Endometrial microvascular endothelial cells (primary cell): ENCODE data around the gene LGALS9B. TPM values are rescaled to one million over a fixed set of nuclear protein-coding genes. Genes with fewer than 3 reads are reported as not detected.
"Not testable (repeated sequence)": the region's sequence is repeated elsewhere in the genome, so short reads cannot be mapped to it uniquely, and the experiment has no call there.

Experiments used
- in situ Hi-C: cut with HindIII; loops from 2 replicates; pipeline ENCODE4 v1.10.0; 2017; ENCODE audit warnings: low sequenced_read_pairs, low pct_unique_long_range_greater_than_20kb; ENCODE audit errors: inconsistent ontology term
- total RNA-seq: library from RNA; depleted of rRNA; stranded (reverse); fragments of >200 nt; gene quantifications from one replicate; pipeline ENCODE4 v1.2.3, GENCODE V29; 2015; ENCODE audit errors: inconsistent ontology term

The LGALS9B gene
- not detected for total RNA-seq

GRCh38 chr17:20467447-20467846, at the start of gene LGALS9B:
TSS of gene LGALS9B (minus strand) at chr17:20467539. CDS start at chr17:20467470, 69 bp downstream.
- in situ Hi-C loops = not testable (repeated sequence)

- in situ Hi-C loops = not testable (repeated sequence)
These were observed 49.6 kb upstream of the LGALS9B start for GRCh38 chr17:20516986-20517385.

GRCh38 chr17:20515099-20515498, 47.8 kb upstream of the LGALS9B start:
- in situ Hi-C loops = not testable (repeated sequence)

GRCh38 chr17:20513539-20513938, 46.2 kb upstream of the LGALS9B start:
- in situ Hi-C loops = not testable (repeated sequence)

- in situ Hi-C loops = not testable (repeated sequence)
These were observed 45.0 kb upstream of the LGALS9B start for GRCh38 chr17:20512378-20512777.

GRCh38 chr17:20511778-20512177, 44.4 kb upstream of the LGALS9B start:
- in situ Hi-C loops = not testable (repeated sequence)

GRCh38 chr17:20505333-20505732, 38.0 kb upstream of the LGALS9B start:
- in situ Hi-C loops = not testable (repeated sequence)

GRCh38 chr17:20504388-20505066, 37.2 kb upstream of the LGALS9B start:
- in situ Hi-C loops = not testable (repeated sequence)

GRCh38 chr17:20501896-20502295, 34.6 kb upstream of the LGALS9B start:
- in situ Hi-C loops = not testable (repeated sequence)

GRCh38 chr17:20500346-20500745, 33.0 kb upstream of the LGALS9B start:
- in situ Hi-C loops = not testable (repeated sequence)

- in situ Hi-C loops = not testable (repeated sequence)
These were observed 28.1 kb upstream of the LGALS9B start for GRCh38 chr17:20495420-20495819.

GRCh38 chr17:20494735-20495134, 27.4 kb upstream of the LGALS9B start:
- in situ Hi-C loops = not testable (repeated sequence)

- in situ Hi-C loops = not testable (repeated sequence)
These were observed 26.8 kb upstream of the LGALS9B start for GRCh38 chr17:20494147-20494546.

- in situ Hi-C loops = not testable (repeated sequence)
These were observed 25.6 kb upstream of the LGALS9B start for GRCh38 chr17:20492971-20493370.

GRCh38 chr17:20492099-20492498, 24.8 kb upstream of the LGALS9B start:
- in situ Hi-C loops = not testable (repeated sequence)

GRCh38 chr17:20484930-20485329, 17.6 kb upstream of the LGALS9B start:
- in situ Hi-C loops = not testable (repeated sequence)

- in situ Hi-C loops = not testable (repeated sequence)
These were observed 12.7 kb upstream of the LGALS9B start for GRCh38 chr17:20479889-20480591.

- in situ Hi-C loops = not testable (repeated sequence)
These were observed 10.2 kb upstream of the LGALS9B start for GRCh38 chr17:20477398-20478071.

GRCh38 chr17:20475137-20475831, 7.9 kb upstream of the LGALS9B start:
- in situ Hi-C loops = not testable (repeated sequence)
